ENCODE data around the gene ACP5.

Gene ACP5

DNA sequence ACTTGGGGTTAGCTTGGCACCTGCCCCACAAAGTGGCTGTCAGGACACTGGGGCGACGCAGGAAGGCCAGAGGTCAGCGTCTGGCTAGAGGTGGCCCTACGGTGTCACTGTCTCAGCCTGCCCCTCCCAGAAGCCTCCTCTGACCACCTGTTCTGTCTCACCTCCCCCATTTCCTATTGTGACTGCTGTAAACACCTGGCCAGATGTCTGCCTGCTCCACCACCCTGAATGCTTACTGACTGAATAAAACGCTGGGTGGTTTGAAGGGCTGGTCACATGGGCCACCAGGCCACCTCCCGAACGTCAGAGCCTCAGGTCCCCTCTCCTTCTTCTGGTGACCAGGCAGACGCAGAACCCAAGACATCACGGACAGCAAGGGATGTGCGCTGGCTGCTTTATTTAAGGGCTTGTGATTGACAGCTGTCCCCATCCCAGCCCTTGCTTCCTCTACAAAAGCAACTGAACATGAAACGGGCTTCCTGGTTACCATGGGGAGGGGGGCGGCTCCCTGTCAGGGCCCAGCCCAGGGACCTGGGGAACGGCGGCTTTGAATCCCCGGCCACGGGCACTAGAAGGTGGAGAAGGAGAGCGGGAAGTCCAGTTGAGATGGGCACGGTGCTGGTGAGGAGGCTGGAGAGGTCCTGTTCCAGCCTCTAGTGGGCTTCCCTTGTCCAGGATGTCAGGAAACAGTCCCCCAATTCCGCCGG is 24.6 kb downstream of the ACP5 start:
- H3K27me3 ChIP-seq (ENCODE audit: insufficient read depth, poor library complexity, severe bottlenecking): no peaks in the 10 kb centered on the region
- no peak for DNase-seq (ENCODE audit: low read depth in 1 of 2, low spot score in 1 of 2)
- H3K4me3 ChIP-seq (replicated peaks; ENCODE audit: insufficient read depth, low read length): no peak overlapping the region
- no peak overlapping the region for H3K27ac ChIP-seq (replicated peaks)
- TF ChIP-seq POLR2AphosphoS5 (IDR thresholded peaks at IDR 0.05; ENCODE audit: low read depth): no peak
- TF ChIP-seq SPI1 (IDR thresholded peaks at IDR 0.05; ENCODE audit: borderline replicate concordance, low read depth): no peak
- TF ChIP-seq, protein P1, sequence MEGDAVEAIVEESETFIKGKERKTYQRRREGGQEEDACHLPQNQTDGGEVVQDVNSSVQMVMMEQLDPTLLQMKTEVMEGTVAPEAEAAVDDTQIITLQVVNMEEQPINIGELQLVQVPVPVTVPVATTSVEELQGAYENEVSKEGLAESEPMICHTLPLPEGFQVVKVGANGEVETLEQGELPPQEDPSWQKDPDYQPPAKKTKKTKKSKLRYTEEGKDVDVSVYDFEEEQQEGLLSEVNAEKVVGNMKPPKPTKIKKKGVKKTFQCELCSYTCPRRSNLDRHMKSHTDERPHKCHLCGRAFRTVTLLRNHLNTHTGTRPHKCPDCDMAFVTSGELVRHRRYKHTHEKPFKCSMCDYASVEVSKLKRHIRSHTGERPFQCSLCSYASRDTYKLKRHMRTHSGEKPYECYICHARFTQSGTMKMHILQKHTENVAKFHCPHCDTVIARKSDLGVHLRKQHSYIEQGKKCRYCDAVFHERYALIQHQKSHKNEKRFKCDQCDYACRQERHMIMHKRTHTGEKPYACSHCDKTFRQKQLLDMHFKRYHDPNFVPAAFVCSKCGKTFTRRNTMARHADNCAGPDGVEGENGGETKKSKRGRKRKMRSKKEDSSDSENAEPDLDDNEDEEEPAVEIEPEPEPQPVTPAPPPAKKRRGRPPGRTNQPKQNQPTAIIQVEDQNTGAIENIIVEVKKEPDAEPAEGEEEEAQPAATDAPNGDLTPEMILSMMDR (IDR thresholded peaks at IDR 0.05; ENCODE audit: insufficient read depth, low read length): no peak
- TF ChIP-seq, protein P2, sequence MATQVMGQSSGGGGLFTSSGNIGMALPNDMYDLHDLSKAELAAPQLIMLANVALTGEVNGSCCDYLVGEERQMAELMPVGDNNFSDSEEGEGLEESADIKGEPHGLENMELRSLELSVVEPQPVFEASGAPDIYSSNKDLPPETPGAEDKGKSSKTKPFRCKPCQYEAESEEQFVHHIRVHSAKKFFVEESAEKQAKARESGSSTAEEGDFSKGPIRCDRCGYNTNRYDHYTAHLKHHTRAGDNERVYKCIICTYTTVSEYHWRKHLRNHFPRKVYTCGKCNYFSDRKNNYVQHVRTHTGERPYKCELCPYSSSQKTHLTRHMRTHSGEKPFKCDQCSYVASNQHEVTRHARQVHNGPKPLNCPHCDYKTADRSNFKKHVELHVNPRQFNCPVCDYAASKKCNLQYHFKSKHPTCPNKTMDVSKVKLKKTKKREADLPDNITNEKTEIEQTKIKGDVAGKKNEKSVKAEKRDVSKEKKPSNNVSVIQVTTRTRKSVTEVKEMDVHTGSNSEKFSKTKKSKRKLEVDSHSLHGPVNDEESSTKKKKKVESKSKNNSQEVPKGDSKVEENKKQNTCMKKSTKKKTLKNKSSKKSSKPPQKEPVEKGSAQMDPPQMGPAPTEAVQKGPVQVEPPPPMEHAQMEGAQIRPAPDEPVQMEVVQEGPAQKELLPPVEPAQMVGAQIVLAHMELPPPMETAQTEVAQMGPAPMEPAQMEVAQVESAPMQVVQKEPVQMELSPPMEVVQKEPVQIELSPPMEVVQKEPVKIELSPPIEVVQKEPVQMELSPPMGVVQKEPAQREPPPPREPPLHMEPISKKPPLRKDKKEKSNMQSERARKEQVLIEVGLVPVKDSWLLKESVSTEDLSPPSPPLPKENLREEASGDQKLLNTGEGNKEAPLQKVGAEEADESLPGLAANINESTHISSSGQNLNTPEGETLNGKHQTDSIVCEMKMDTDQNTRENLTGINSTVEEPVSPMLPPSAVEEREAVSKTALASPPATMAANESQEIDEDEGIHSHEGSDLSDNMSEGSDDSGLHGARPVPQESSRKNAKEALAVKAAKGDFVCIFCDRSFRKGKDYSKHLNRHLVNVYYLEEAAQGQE (IDR thresholded peaks at IDR 0.05; ENCODE audit: insufficient replicate concordance, low read depth): no peak
- TF ChIP-seq GABPA (IDR thresholded peaks at IDR 0.05; ENCODE audit: low read depth): no peak

DNA sequence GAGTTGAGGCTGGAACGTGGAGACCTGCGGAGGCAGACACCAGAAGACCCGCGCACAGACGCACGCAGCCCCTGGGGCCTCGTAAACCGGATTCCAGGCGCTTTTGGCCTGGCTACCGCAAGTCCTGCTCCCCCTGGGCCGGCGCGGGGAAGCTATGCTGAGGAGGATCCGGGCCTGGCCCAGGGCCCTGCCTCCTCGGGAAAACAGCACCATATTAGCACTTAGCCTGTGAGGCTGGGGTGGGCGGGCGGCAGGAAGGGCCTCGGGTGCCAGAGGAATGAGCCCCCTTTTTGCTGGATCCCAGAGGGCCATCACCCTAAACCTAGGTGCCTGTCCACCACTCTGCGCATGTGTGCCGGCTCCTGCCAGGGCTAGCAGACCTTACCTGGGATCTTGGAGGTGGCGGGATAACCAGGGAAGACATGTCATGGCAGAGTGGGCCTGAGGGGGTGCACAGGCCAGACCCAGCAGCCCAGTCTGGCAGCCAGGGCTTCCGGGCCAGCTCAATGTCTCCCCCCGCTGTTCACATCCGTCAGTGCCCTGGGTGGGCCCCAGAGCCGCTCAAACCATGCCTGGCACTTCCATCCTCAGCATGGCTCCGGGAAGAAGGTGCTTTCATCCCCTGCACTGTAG is 25.7 kb downstream of the ACP5 start:
- TF ChIP-seq GABPA (IDR thresholded peaks at IDR 0.05; ENCODE audit: low read depth): no peak
- TF ChIP-seq, protein P2 (IDR thresholded peaks at IDR 0.05; ENCODE audit: insufficient replicate concordance, low read depth): no peak
- TF ChIP-seq, protein P1 (IDR thresholded peaks at IDR 0.05; ENCODE audit: insufficient read depth, low read length): no peak
- no peak for TF ChIP-seq SPI1 (IDR thresholded peaks at IDR 0.05; ENCODE audit: borderline replicate concordance, low read depth)
- no peak for TF ChIP-seq POLR2AphosphoS5 (IDR thresholded peaks at IDR 0.05; ENCODE audit: low read depth)
- DNase-seq (ENCODE audit: low read depth in 1 of 2, low spot score in 1 of 2): no peak
- H3K4me3 ChIP-seq (replicated peaks; ENCODE audit: insufficient read depth, low read length): no peak overlapping the region
- no peaks in the 10 kb centered on the region for H3K27me3 ChIP-seq (ENCODE audit: insufficient read depth, poor library complexity, severe bottlenecking)
- no peak overlapping the region for H3K27ac ChIP-seq (replicated peaks)

DNA sequence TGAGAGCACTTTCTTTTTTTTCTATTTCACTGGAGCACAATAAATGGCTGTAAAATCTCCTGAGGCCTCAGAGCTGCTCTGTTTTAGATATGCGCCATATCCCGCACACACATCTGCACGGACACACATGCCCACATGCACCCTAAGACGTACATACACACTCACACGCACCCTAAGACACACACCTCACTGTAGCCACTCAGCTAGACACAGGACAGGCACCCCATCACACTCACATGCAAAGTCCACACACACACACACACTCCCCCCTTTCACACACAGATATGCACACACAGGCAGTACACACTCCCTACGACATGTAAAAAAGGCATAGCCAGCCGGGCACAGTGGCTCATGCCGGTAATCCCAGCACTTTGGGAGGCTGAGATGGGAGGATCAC is 27.2 kb downstream of the ACP5 start:
- no peaks in the 10 kb centered on the region for H3K27me3 ChIP-seq (ENCODE audit: insufficient read depth, poor library complexity, severe bottlenecking)
- no peak overlapping the region for H3K4me3 ChIP-seq (replicated peaks; ENCODE audit: insufficient read depth, low read length)
- no peak overlapping the region for H3K27ac ChIP-seq (replicated peaks)
- TF ChIP-seq POLR2AphosphoS5 (IDR thresholded peaks at IDR 0.05; ENCODE audit: low read depth) (no peak), SPI1 (IDR thresholded peaks at IDR 0.05; ENCODE audit: borderline replicate concordance, low read depth) (no peak), GABPA (IDR thresholded peaks at IDR 0.05; ENCODE audit: low read depth) (no peak)
- TF ChIP-seq, protein P1 (IDR thresholded peaks at IDR 0.05; ENCODE audit: insufficient read depth, low read length): no peak
- TF ChIP-seq, protein P2 (IDR thresholded peaks at IDR 0.05; ENCODE audit: insufficient replicate concordance, low read depth): no peak
- no peak for DNase-seq (ENCODE audit: low read depth in 1 of 2, low spot score in 1 of 2)

Measured in HL-60 (cell line).